Activated T-helper 9 cell treated with anti-CD3 and anti-CD28 coated beads, Interleukin-2, amount 50 U/mL, for 16 hours (primary cell): Measurements from ENCODE around the gene TRIM8.
"Not testable (repeated sequence)": the region's sequence is repeated elsewhere in the genome, so short reads cannot be mapped to it uniquely, and the experiment has no call there.

Experiments used
- DNase-seq: peaks from one replicate; pipeline ENCODE4 v3.0.0-alpha.2; 2020; ENCODE audit warnings: low read depth

Gene TRIM8

GRCh38 chr10:102650655-102651454 lies 6.6 kb downstream of the TRIM8 start:
- DNase-seq: no peak

DNA sequence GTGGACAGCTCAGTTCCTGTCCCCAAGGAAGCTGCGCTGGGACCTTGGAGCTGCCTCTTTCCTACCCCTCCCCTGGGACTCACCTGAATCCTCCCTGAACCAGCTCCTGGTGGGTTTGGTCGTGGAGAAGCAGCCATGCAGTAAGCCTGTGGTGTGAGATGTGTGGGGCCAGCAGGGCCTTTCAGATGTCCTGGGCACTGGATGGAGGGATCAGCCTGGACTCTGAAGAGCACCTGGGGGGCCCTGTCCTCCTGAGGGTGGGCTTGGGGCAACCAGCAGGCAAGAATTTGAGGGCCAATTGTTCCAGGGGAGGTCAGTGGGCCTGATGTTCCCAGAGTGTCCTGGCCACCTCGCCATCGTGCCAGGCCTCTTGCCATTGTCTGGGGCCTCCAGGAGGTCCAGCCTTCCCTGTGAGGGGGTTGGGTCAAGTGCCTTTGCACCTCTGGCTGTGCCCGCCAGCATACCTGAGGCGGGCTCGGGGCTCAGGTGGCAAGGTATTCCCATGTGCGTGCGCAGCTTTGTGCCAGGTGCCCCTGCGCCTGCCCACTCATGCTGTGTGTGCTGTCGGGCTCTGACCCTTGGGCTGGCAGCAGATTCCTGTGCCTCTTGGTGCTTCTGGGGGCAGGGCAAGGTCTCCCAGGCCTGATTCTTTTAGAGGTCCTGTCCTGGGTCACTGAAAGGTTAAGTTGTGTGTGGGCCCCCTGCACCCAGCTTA lies 7.3 kb downstream of the TRIM8 start:
- no peak for DNase-seq

GRCh38 chr10:102652170-102652916 lies 8.1 kb downstream of the TRIM8 start:
- no peak for DNase-seq

- DNase-seq: no peak
Observed at GRCh38 chr10:102653060-102653459, 8.8 kb downstream of the TRIM8 start.

GRCh38 chr10:102654566-102654965 lies 10.3 kb downstream of the TRIM8 start:
- no peak for DNase-seq

DNA sequence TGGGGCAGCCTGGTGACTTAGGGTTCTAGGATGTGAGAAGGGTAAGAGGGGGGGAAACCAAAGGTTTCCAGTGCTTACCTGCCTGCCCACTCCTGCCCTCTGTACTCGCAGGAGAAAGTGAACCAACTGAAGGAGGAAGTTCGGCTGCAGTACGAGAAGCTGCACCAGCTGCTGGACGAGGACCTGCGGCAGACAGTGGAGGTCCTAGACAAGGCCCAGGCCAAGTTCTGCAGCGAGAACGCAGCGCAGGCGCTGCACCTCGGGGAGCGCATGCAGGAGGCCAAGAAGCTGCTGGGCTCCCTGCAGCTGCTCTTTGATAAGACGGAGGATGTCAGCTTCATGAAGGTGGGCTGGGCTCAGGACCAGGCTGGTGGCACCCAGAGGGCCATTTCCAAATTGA lies 10.7 kb downstream of the TRIM8 start:
- no peak for DNase-seq

GRCh38 chr10:102656026-102656425 lies 11.7 kb downstream of the TRIM8 start:
- DNase-seq: no peak

DNA sequence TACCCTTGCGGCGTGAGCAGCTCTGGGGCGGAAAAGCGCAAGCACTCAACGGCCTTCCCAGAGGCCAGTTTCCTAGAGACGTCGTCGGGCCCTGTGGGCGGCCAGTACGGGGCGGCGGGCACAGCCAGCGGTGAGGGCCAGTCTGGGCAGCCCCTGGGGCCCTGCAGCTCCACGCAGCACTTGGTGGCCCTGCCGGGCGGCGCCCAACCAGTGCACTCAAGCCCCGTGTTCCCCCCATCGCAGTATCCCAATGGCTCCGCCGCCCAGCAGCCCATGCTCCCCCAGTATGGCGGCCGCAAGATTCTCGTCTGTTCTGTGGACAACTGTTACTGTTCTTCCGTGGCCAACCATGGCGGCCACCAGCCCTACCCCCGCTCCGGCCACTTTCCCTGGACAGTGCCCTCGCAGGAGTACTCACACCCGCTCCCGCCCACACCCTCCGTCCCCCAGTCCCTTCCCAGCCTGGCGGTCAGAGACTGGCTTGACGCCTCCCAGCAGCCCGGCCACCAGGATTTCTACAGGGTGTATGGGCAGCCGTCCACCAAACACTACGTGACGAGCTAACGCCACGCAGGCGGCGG lies 12.6 kb downstream of the TRIM8 start:
- DNase-seq: no peak

DNA sequence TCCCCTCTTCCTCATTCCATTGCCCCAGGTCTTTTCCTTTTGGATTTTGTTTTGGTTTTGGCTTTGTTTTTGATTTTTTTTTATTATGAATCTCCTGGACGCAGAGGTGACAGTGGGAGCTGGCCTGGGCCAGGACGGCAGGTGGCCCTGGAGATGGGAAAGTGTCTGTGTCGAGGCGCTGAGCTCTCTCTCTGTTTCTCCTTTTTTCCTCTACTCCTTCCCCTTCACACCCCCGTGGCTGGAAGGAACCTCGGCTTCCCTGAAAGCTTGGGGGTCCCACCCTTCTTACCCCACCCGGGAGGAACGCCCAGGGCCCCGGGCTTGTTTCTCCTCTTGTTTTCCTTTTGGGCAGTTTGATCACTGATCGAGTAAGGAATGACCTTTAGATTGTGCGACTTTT lies 13.2 kb downstream of the TRIM8 start:
- DNase-seq: no peak

DNA sequence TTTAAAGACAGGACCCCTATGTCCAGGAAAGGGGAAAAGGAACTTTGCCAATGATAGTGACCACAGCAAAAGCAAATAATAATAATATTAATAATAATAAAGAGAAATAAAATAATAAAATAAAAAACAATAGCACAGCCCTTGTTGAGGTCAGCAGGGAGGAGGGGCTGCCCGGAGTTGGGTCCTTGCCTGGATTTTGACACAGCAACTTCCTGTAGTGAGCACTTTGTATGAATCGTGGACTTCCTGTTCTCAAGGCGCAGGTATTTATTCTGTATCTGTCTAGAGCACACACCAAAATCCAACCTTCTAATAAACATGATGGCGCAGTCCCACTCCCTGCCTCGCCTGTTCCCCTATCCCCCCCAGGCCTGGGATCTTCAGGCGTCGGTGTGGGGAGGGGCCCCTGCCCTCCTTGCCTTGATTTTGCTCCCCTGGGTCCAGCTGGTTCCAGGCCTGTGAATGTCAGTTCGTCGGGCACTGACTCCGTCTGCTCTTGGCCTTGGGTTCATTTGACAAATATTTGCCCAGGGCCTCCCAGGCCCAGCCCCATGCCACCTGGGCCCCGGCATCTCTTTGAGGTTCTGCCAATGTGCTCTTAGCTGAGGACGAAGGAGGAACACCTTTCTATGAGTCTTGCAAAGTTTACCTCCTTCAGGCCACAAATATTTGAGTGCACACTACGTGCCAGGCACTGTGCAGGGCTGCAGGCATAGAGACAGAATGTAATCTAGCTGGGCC lies 13.9 kb downstream of the TRIM8 start:
- DNase-seq: no peak

GRCh38 chr10:102658802-102659201 lies 14.5 kb downstream of the TRIM8 start:
- DNase-seq: no peak

DNA sequence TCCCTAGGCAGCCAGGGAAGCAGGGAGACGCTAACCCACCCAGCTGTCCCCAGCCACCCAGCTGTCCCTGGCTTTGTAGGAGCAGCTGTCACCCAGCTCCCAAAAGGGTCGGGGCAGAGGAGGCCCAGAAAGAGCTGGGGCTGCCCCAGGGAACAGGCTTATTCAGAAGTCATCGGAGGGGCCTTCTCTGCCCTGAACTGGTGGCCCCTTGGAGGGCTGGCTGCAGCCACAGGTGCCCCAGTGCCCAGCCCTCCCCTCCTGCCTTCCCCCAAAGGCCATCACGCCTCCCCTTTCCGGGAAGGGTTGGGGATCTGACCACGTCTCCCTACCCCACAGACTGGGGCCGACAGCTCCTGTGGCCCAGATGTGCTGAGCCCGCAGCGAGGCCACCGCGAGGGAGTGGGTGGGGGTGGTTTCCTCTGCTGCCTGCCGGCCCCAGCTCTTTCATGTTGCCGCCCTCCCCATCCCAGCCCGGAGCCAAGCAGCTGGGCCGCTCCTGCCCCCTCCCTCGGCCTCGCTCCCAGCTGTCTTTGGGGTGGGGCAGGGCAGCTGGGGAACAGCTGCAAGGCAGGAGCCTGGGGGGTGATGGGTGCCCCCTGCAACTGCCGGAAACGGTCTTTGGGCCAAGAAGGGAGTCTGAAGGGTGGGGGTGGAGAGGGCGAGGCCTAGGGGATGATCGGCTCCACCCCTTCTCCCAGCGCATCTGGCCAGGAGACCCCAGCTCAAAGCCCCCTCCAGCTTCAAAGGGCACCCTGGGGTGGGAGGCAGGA lies 16.8 kb downstream of the TRIM8 start:
- peak; percentile 48 for DNase-seq

DNA sequence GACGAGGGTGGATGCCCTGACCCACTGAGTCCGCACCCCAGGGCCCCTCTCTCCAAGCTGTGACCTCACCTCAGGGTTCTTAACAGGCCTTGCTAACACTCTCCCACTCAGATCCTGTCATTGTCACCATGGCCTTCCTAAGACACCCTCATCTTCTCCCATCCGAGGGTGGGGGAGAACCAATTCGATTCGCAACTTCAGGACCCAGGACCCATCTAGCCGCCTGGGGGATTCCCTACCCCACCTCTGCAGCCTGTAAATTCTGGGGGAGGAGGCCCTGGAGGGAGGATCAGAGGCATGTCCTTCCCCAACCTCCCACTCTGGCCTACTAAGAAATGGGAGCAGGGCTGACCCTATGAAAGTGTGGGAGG lies 17.4 kb downstream of the TRIM8 start:
- DNase-seq: no peak

DNA sequence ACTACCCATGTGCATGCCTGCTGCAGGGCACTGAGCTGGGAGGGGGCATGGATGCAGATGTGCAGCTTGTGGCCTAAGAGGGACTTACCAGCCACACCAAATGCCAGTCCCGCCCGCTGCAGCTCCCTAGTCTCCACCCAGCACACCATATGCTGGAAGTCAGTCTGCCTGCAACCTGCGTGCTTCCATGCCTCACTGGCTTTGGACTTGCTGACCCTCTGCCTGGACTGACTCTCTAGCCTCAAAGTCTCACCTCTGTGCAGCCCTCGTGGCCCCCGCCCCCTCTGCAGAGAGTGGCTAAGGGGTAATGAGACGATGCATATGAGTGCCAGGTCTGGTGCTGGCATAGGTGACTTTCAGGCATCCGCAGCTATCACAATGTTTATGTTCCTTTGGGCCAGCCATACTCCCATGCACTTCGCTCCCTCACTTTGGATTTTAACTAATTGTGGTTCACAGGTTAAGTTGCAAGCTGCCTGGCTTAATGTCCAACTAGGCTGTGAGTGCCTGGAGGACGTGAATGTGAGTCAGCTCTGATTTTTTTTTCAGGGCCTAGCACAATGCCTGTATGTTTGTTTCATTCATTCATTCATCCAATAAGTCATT lies 21.7 kb downstream of the TRIM8 start:
- no peak for DNase-seq

DNA sequence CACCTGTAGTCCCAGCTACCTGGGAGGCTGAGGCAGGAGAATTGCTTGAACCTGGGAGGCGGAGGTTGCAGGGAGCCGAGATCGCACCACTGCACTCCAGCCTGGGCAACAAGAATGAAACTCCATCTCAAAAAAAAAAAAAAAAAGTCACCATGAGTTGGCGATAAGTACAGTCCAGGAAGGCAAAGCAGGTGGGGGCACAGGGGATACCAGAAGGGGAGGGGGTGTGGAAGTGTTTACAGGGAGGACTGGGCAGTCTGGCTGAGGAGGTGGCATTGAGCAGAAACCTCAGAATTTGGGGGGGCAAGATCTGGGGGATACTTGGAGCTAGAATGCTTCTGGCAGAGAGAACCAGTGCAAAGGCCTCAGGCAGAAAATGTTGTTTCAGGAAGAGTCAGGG lies 23.1 kb downstream of the TRIM8 start:
- not testable (repeated sequence) for DNase-seq

DNA sequence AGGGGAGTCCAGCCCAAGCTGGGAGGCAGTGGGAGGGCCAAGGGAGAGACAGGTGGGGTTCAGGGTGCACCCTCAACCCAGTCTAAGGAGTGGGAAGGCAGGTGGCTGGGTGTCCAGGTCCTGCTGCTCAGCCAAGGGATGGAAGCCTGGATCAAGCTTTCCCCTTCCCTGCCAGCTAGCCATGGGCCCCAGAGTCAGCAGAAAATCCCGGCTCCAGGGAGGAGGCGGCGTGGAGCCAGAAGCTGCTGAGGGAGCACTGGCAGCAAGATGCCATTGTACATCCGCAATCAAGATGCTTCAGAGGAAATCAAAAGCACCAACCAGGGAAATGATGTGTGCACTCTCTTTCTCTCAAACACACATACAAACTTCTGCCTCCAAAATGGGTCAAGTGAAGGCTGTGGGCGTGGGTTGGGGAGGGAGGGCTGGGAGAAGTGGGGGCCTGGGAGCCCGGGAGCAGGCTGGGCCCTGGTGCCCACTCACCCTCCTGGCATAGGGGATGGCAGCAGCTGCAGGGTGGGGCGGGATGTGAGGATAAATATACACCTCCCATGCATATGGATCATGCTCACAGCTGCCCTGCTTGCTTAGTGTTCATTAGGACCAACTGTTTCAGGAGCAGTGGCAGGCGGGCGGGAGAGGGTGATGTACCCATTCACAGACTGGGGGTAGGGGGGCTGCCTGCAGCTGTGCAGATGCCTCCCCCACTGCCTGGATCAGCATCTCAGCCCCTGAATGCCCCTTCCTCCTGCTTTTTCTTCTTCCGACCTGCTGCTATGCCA lies 24.2 kb downstream of the TRIM8 start:
- no peak for DNase-seq

- DNase-seq: no peak
Observed at GRCh38 chr10:102669206-102670064, 25.2 kb downstream of the TRIM8 start.

DNA sequence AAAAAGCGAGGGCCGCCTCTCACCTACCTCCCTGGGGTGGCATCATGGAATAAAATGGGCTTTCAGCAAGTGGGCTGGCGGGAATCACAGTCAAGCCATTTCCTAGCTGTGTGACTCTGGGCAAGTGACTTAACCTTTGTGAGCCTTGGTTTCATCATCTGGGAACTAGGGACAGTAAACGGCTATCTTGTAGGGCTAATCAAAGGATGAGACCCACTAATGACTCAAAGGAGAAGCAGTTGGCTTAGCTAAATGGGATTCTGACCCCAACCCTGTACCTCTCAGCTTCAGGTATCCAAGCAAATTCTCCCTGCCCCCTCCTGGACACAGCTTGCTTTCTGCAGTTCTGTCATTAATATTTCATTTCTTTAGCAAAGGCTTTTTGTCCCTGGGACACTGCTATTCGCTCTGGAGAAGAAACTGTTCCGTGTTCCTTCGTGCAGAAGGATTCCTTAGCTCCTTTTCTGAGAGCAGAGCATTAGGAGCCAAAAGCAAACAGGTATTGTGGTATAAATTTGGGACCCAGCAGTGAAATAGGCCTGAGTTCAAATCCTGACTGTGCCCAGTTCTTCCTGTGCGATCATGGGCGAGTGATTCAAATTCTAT lies 25.9 kb downstream of the TRIM8 start:
- no peak for DNase-seq
